NCI-H1092 treated with DMSO at 0.1 percent for 48 hours (cell line): ENCODE data around the gene MAP3K7CL.
"Not testable (repeated sequence)": the region's sequence is repeated elsewhere in the genome, so short reads cannot be mapped to it uniquely, and the experiment has no call there.

Experiments
- DNase-seq: peaks from one replicate; lab custom pipeline; 2025; lab: John Stamatoyannopoulos, UW

MAP3K7CL gene

DNA sequence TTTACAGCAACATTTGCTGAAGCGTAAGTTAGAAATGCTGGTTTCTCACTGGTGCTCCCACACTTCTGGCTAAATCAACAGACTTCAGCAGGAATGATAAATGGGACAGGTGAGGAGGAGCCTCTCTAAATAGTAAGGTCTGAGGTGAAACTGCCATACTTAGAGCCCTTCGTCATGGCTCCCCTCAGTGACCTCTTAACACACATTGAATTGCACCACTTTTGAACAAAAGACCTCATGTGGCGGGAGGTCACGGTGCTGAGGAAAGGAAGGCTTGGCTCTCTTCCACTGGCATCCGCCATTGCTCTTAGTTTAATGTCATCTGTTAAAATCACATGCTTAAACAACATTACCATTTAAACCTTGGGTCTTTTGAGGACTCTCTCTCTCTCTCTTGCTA, 3.4 kb downstream of the MAP3K7CL start:
- no peak for DNase-seq

- no peak for DNase-seq
Measured at GRCh38 chr21:29135481-29135880, 5.0 kb downstream of the MAP3K7CL start.

- DNase-seq, result no peak
Measured at GRCh38 chr21:29136033-29136432, 5.6 kb downstream of the MAP3K7CL start.

GRCh38 chr21:29144736-29145353, 14.4 kb downstream of the MAP3K7CL start:
- no peak for DNase-seq

GRCh38 chr21:29145354-29145782, 14.9 kb downstream of the MAP3K7CL start:
- no peak for DNase-seq

GRCh38 chr21:29145852-29146453, 15.5 kb downstream of the MAP3K7CL start:
- DNase-seq, result no peak

GRCh38 chr21:29146726-29147125, 16.3 kb downstream of the MAP3K7CL start:
- no peak for DNase-seq

GRCh38 chr21:29148530-29148929, 18.1 kb downstream of the MAP3K7CL start:
- no peak for DNase-seq

GRCh38 chr21:29149808-29150425, 19.5 kb downstream of the MAP3K7CL start:
- no peak for DNase-seq

- no peak for DNase-seq
Measured at GRCh38 chr21:29151931-29152330, 21.5 kb downstream of the MAP3K7CL start.

DNA sequence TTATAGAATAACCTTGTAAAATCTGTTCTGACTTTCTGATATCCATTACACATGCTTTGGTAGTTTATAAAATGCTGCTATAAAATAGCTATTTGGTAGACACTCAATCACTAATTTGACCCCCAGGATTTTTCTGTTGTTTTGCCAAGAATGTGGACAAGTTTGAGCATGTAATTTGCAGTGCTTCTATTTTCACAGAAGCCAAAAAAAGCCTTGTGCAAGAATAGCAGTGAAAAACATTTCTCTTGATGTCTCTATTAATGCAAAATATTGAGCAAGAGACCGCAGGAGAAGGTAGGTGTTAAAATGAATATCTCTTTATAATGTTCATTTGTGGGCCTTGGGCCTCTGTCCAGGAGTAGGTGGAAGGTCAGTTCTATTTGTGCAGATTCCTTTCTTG, 22.5 kb downstream of the MAP3K7CL start:
- DNase-seq, result no peak

DNA sequence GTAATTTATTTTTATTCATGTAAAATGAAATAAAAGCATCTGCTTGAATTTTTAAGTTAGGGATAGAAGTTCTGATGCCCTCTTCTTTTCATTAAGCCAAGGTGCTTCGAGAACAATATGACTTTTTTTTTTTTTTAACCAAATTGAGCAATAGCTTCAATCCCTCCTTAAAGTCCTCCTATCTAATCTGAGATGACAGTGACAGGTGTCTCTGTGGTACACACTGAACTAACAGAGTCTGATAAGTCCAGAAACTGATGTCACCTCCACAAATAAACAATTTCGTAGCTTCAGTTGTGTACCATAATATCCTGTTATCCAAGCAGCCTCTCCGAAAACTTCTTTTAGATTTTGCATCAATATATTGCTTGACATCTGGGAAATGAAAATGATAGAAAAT, 23.8 kb downstream of the MAP3K7CL start:
- no peak for DNase-seq

- DNase-seq, result no peak
Measured at GRCh38 chr21:29155118-29155932, 24.9 kb downstream of the MAP3K7CL start.

- DNase-seq, result no peak
Measured at GRCh38 chr21:29155933-29156260, 25.5 kb downstream of the MAP3K7CL start.

DNA sequence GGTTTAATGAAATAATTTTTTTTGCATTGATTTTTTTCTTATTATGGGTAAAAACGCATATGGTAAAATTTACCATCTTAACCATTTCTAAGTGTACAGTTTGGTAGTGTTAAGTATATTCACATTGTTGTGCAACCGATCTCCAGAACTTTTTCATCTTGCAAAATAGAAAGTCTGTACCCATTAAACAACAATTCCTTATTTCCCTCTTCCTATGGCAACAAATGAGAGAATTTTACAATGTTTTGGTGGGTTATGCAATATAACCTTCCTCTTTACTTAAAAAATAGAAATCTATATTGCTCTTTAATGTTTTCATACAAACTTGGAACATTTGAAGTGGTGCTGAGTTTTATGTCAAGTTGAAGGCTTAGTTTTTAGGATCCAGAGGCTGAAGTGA, 26.6 kb downstream of the MAP3K7CL start:
- DNase-seq, result no peak

GRCh38 chr21:29159842-29160241, 29.4 kb downstream of the MAP3K7CL start:
- no peak for DNase-seq

DNA sequence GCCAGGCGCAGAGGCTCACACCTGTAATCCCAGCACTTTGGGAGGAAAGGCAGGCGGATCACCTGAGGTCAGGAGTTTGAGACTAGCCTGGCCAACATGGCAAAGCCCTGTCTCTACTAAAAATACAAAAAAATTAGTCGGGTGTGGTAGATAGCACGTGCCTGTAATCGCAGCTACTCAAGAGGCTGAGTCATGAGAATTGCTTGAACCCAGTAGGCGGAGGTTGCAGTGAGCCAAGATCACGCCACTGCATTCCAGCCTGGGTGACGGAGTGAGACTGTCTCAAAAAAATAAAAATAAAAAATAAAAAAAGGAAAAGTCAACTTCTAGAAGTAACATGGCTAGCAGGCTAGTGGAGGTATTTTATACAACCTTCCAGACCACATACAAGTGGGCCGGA, 32.4 kb downstream of the MAP3K7CL start:
- DNase-seq, result not testable (repeated sequence)

GRCh38 chr21:29163341-29164115, 33.1 kb downstream of the MAP3K7CL start:
- DNase-seq, result no peak

- DNase-seq, result peak; percentile 27
Measured at GRCh38 chr21:29164323-29164942, 34.0 kb downstream of the MAP3K7CL start.

DNA sequence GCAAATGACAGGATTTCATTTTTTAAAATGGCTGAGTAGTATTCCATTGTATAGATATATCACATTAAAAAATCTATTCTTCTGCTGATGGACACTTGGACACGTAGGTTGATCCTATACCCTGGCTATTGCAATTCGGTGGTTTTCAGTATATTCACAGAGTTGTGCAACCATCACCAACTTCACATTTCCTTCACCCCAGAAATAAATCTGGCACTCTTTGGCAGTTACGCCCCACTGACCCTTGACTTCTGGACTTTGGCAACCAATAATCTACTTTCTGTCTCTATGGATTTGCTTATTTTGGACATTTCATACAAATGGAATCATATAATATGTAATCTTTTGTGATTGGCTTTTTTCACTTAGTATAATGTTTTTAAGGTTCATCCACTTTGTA, 35.9 kb downstream of the MAP3K7CL start:
- DNase-seq, result no peak

GRCh38 chr21:29166853-29167252, 36.4 kb downstream of the MAP3K7CL start:
- DNase-seq, result no peak

DNA sequence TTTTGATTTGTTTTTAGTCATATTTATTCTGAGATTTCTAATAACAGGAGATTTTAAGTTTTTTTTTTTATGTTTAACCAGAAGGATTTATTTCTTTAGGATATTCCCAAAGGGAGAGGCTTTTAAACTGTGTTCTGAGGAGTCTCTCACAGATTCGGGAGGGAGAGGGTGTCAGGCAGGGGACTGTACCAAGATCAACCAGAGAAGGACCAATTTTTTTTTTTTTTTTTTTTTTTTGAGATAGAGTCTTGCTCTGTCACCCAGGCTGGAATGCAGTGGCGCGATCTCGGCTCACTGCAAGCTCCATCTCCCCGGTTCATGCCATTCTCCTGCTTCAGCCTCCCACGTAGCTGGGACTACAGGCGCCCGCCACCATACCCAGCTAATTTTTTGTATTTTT, 37.0 kb downstream of the MAP3K7CL start:
- not testable (repeated sequence) for DNase-seq
